ENCODE measurements around the gene SLC6A2.
"Not testable (repeated sequence)": the region's sequence is repeated elsewhere in the genome, so short reads cannot be mapped to it uniquely, and the experiment has no call there.

SLC6A2 gene

DNA sequence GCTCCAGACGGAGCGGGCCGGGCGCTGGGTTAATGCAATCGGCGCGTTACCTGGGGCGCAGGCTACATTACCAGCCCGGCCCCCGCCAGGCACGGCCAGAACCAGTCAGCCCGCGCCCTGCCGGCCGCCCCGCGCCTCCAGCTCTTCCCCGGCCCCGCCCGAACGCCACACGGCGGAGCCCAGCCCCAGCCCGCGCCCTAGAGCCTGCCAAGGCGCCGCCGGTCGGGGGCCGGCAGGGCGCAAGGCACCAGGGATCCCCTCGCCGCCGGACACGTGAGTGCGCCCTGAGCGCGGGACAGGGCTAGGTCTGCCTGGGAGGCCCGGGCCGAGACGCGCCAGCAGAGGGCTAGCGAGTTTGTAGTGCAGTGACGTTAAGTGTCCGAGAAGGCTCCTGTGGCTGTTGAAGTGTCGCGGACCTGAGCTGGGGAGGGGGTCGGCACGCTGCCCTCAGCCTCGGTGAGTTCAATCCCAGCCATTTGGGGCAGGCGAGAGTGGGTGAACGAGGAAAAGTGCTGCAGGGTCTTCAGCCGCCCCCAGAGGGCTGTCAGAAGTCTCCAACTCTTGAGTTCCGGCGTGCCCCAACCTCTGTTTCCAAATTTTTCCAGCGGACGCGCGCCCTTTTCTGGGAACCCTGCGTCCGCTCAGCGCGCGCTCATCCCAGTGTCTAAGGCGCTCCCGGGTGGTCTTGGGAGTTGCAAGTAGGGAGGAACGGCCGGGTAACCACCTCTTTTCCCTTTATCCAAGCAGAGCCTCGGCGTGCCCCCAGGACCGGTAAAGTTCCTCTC is at the start of gene SLC6A2:
Gene SLC6A2 (plus strand): TSS at position 92 of the 785 bp plus-strand sequence. CDS start 707 bp downstream, outside the sequence.
- no peak for DNase-seq (ENCODE audit: low spot score)

DNA sequence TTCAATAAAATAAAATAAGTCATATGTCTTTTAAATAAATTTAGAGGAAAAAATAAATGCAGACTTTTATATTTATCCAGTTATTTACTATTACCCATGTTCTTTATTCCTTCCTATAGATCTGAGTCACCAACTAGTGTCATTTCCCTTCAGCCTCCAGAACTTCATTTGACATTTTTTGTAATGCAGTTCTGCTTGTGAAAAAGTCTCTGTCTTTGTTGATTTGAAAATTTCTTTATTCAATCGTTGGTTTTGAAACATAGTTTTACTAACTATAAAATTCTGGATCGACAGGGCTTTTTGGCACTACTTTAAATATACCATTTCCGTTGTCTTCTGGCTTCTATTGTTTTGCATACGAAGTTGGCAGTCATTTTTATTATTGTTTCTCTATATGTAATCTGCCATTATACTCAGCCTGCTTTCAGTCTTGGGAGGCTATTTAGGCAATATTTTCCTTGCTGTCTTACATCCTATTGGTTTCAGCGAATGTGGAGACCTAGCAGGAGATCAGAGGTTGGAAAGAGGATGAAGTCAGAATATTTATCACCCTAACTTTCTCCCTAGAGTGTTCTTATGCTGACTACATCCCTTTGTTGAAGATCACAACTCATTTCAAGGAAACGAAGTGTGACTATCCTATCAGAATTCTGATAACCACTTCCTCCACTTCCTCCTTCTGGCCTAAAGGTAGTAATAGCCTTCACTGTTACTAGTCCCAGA is 42.0 kb upstream of the SLC6A2 start:
- DNase-seq (ENCODE audit: low spot score) = no peak

- DNase-seq (ENCODE audit: low spot score) = no peak
Measured at GRCh38 chr16:55615071-55615470, 40.7 kb upstream of the SLC6A2 start.

DNA sequence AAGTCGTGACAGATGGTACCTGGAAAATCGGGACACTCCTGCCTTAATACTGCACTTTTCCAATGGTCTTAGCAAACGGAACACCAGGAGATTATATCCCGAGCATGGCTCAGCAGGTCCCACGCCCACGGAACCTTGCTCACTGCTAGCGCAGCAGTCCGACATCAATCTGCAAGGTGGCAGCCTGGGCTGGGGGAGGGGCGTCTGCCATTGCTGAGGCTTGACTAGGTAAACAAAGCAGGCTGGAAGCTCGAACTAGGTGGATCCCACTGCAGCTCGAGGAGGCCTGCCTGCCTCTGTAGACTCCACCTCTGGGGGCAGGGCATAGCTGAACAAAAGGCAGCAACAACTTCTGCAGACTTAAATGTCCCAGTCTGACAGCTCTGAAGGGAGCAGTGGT is 40.1 kb upstream of the SLC6A2 start:
- DNase-seq (ENCODE audit: low spot score) = not testable (repeated sequence)

- no peak for DNase-seq (ENCODE audit: low spot score)
Measured at GRCh38 chr16:55621771-55622170, 34.0 kb upstream of the SLC6A2 start.

- no peak for DNase-seq (ENCODE audit: low spot score)
Measured at GRCh38 chr16:55622272-55622671, 33.5 kb upstream of the SLC6A2 start.

DNA sequence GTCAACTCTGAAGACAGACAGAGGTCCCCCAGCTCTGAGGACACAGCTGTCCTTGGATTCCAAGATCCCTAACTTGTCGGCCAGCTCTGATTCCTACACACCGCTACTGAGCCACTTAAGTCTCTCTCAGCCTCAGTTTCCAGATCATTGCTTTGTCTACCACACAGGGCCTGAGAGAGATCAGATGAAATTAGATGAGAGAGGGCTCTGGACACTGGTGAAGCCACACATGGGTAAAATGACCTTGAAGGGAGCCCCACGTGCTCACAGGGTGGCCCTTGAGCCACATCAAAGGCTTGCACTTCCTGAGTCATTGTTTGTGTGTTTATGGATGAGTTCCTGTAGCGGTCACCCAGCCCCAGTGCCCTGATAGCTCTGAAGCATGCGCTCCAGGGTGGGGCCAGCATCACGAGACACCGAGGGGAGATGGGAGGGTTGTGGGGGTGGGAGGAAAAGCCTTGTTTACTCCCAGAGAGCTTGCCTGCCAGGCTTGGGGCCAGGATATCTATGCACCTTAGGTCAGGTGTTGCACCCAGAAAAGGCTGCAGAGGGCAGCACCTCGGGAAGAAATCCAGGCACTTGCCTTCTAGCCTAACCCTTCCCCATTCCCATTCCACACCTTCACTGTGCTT is 32.7 kb upstream of the SLC6A2 start:
- peak; percentile 99 for DNase-seq (ENCODE audit: low spot score)

DNA sequence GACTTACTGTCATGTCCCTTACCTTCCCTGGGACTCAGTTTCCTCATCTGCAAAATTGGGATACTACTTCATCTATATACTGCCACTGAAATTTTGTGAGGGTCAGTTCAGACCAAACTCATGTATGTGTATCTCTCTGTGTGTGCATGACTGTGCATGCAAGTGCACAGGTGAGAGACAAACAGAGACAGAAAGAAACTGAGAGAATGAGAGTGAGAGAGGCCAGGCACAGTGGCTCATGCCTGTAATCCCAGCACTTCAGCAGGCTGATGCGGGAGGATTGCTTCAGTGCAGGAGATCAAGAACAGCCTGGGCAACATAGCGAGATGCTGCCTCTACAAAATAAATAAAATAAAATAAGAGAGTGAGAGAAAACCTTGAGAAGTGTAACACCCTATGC is 32.1 kb upstream of the SLC6A2 start:
- no peak for DNase-seq (ENCODE audit: low spot score)

GRCh38 chr16:55624696-55625095 is 31.1 kb upstream of the SLC6A2 start:
- DNase-seq (ENCODE audit: low spot score) = no peak

DNA sequence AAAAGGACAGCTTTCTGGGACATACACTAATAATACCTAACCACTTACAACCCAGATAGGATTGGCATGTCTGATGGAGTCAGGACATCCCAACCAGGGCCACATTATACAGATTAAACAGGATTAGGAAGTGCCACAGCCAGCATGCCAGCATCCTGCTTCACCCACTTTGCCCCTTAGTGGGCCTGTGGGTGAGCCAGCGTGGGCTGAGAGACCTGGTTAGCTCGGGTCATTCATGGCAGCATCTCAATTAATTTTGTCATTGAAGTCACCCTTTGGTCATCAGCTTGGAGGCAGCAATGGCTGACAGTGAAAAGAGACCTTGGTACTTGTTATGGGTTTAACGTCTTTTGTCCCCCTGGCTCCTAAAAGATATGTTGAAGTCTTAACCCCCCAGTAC is 29.9 kb upstream of the SLC6A2 start:
- no peak for DNase-seq (ENCODE audit: low spot score)

DNA sequence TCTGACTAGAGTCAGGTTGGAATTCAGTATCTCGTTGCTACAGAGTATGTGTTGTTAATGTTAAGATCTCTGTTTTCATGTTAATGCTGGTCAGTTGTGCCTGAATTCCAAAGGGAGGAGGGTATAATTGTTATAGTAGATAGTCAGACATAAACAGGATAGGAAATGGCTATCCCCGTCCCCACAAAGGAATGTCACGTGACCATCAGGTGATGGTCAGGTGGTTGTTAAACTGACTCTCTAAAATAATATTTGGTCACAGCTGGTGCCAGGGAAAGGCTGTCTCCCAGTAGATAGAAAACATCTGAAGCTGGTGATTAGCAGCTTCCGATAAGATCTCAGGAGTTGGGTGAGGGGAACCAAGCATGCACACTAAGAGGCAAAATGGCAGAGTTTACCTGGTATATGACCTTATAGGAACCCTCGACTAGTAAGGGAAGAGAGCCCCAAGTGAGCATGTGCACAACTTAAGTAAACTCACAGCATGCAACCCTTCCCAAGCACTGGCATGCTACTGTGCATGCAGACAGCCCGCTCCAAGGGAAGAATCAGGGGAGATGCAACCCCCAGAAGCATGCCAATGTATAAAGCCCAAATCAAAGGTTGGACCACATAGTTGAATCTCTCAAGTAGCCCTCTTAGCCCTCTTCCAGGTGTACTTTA is 27.4 kb upstream of the SLC6A2 start:
- DNase-seq (ENCODE audit: low spot score) = no peak

GRCh38 chr16:55630774-55631173 is 25.0 kb upstream of the SLC6A2 start:
- no peak for DNase-seq (ENCODE audit: low spot score)

DNA sequence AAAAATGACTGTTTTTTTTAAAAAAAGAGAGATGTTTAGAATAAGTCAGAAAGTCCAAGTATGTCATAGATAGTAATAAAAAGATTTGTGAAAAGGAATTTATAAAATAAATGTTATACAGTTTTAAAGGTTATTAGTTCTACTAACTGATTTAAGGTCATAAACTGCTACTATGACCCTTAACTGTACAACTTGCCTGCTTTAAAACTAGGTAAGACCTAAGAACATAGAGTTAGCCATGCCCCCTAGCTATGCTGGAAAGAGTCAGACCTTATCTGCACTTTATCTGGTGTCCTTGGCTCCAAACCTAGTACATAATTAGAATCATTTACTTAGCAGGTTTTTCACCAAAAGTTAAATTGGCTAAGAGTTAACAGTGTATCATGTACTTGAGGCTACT is 23.5 kb upstream of the SLC6A2 start:
- DNase-seq (ENCODE audit: low spot score) = no peak

DNA sequence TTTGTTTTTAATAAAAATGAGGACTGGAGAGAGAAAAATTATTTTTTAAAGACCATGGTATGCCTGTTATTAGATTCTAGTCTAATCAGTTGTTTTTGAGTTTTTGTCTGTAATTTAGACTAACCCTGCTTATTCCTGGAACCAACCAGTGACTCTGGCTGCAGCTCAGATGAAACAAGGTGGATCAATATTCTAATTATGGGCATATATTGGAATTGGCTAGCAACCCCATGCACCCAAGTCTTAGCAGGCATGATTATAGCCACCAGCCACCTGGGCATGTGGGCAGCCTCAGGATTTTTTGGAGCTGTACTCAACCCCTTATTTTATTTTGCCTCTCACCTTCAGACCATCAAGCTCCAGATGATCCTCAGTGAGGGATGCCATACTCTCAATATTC is 21.6 kb upstream of the SLC6A2 start:
- DNase-seq (ENCODE audit: low spot score) = no peak

DNA sequence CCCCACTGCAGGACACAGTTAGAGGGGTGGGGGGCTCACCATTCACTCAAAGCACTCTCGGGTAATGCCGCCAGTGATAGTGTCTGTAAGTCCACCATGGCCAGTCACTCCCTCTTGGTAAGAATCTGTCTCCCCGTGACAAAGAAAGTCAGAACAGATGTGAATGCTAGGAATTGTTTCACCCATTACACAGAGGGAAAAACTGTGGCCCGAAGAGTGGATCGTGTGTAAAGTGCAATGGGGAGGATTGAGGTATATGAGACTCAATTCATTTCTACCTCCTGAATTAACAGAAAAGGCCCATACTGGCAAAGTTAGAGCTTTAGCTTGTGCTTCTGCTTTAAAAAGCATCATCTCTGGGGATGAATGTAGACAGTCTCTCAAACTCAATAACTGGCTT is 17.5 kb upstream of the SLC6A2 start:
- no peak for DNase-seq (ENCODE audit: low spot score)

GRCh38 chr16:55640701-55641327 is 15.0 kb upstream of the SLC6A2 start:
- no peak for DNase-seq (ENCODE audit: low spot score)

DNA sequence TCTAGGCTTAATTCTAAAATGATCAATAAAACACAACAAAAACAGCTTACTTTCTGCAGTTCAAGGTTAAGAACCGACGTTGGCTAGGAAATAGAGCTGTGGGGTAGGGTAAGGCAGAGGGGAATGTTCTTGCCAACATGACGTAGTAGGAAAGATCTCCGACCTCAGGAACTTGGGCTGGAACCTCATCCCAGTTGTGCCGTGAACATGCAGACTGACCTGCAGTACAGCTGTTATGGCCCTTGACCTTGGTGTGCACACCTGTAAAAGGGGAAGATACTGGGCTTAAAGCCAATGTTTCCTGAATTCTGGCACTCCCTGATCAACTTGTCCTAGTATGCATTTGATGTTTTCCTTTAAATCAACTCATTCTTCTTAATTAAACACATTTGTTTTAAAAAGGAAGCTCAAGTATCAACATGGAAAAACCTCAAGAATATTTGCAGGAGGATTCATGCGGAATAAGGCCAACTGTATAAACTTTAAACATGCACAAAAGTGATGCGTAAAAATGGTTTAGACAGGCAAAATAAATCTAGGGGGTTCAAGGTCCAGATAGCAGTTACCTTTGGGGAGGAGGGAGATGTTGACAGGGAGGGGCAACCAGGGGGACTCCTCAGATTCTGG is 14.2 kb upstream of the SLC6A2 start:
- DNase-seq (ENCODE audit: low spot score) = no peak

DNA sequence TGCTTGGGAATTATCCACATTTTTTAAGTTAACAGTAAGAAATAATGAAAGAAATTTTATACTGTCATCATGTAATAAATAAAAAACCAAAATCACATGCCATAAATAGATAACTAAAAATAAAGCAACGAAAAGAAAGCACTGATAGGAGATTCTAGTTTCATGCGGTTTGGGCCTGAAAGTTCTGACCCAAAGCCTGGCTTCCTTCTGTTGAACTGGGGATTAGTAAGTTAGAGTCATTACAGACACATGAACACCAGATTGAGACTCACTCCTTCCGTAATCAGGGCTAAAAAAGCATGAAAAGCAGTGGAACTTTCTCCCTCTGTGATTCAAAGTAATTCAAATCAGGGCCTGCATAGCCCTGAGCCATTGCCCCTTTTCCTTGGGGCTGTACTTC is 13.2 kb upstream of the SLC6A2 start:
- DNase-seq (ENCODE audit: low spot score) = no peak

DNA sequence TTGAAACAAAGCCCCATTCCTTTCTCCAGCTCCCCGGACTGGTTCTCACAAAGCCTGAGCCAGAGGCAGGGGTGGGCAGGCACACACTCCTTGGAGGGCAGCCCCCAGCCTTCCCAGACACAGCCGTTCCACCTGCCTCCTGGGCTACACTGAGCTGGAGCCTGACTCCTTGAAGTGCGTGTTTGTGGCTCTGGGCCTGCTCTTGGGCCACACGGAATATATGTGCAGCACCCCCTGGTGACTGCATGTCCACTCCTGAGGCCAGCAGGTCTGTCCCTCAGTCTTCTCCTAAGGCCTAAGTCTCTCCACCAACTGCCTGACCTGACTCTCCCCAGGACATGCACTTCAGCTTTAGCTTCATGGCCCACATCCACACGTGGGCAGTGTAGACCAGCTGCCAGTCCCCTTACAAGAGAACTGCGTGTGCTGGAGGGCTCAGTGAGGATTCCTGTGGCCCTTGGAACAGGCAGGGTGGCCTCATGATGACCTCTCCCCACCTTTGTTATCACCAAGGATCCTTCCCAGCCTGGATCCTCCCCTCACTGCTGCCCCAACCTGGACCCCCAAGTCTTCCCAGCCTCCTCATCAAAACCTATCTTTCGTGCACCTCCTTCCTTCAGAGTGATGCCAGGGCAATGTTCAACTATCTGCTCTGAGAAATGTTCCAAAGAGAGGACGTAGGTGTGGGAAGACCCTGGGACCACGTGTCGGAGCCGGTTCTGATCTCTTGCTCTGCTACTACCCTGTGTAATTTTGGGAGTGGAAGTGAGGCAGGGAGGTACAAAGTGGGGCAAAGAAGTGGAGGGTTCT is 12.4 kb upstream of the SLC6A2 start:
- no peak for DNase-seq (ENCODE audit: low spot score)

DNA sequence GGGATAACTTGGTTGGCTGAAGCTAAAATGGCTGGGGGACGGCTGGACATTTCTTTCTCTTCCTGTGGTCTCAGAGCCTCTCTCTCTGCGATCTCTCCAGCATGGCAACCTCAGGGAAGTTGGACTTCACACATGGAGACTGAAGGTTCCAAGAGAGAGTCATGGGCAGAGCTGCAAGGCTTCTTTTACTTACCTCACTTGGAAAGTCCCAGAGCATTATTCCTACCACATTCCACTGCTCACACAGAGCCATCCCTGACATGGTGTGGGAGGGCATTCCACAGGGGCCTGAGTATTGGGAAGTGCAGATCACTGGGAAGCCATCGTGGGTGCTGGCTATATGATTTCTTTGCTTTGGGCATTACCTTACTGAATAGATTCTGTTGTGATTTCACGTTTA is 9.8 kb upstream of the SLC6A2 start:
- no peak for DNase-seq (ENCODE audit: low spot score)

DNA sequence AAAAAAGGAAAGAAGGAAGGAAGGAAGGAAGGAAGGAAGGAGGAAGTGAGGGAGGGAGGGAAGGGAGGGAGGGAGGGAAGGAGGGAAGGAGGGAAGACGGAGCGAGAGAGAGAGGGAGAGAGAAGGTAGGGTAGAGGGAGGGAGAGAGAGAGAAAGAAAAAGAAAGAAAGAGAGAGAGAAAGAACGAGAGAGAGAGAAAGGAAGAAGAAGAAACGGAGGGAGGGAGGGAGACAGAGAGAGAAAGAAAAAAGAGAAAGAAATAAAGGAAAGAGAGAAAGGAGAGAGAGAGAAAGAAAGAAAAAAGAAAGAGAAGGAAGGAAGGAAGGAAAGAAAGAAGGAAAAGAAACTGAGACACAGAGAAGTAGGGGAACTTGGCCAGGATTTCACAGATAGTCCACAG is 8.4 kb upstream of the SLC6A2 start:
- no peak for DNase-seq (ENCODE audit: low spot score)
